Psoas muscle (tissue), 8 donors: ENCODE data around the gene HNRNPUL1. TPM values are rescaled to one million over a fixed set of nuclear protein-coding genes. Genes with fewer than 3 reads are reported as not detected.

ENCODE experiments used
- ATAC-seq, 4 donors: fragments of 200-7000 bp; cut with Tn5 transposase; one replicate each; pipeline ENCODE4 v1.9.1; 2020; ENCODE audit warnings: moderate library complexity in 3 of 4, mild to moderate bottlenecking in 2 of 4
- DNase-seq, 2 donors: peaks; one replicate each; pipeline ENCODE4 v3.0.0-alpha.2; 2020
- H3K27ac ChIP-seq: fragments of 200-600 bp; one replicate; pipeline ENCODE4 v1.8.0; 2022
- H3K27me3 ChIP-seq, 3 donors: fragments of 200-600 bp in 1 of 3; one replicate each; pipeline versions ENCODE4 v1.6.1 to v1.8.0; 2013 to 2022; ENCODE audit warnings: low read length in 2 of 3, mild to moderate bottlenecking in 2 of 3, moderate library complexity in 1 of 3; ENCODE audit not compliant: insufficient read depth in 3 of 3
- H3K36me3 ChIP-seq, 2 donors: fragments of 200-600 bp in 1 of 2; one replicate each; pipeline versions ENCODE4 v1.6.1 to v1.8.0; 2013 to 2022; ENCODE audit warnings: low read depth in 1 of 2, mild to moderate bottlenecking in 1 of 2, moderate library complexity in 1 of 2; ENCODE audit not compliant: insufficient read depth in 1 of 2
- H3K4me1 ChIP-seq: fragments of 200-600 bp; one replicate; pipeline ENCODE4 v1.8.0; 2022
- H3K4me3 ChIP-seq: fragments of 200-600 bp; one replicate; pipeline ENCODE4 v1.8.0; 2022; ENCODE audit warnings: mild to moderate bottlenecking
- H3K9me3 ChIP-seq: fragments of 200-600 bp; one replicate; pipeline ENCODE4 v1.8.0; 2022
- CTCF ChIP-seq: fragments of 200-600 bp; IDR thresholded peaks from one replicate; pipeline ENCODE4 v1.8.0; 2022; ENCODE audit warnings: antibody characterized with exemption
- WGBS, 3 donors: extraction: QIAGEN DNeasy Blood & Tissue Kit; methylation state at CpG; one replicate each; pipeline versions ENCODE4 v1.1.6 to v1.1.7; 2013; 5-methylcytosine and 5-hydroxymethylcytosine counted together
- intact Hi-C, 2 donors: fragments of 100-400 bp; cut with DNase I; formaldehyde crosslinking; loops; one replicate each; pipeline versions ENCODE4 v1.11.0 to v1.14.2; 2022
- polyA plus RNA-seq, 3 donors: library from polyadenylated mRNA; stranded (reverse); fragments of 200-250 nt; gene quantifications; one replicate each; pipeline ENCODE4 v1.2.3, GENCODE V29; 2013
- total RNA-seq, 4 donors: library from RNA; stranded (reverse); fragmentation: NEBNext Ultra II Directional in 2 of 4; extraction: Animal tissue kit (Norgen Biotek cat#: 25700) in 2 of 4; gene quantifications; one replicate each; pipeline versions ENCODE4 v1.2.1 to v1.2.4, GENCODE V29; 2021 to 2023
- donor health status: healthy with polysubstance abuse.
- donor health status: DM: no; HTN: no; CAD: no; lungs with moderate emphysema.
- donor health status: Bipolar disorder and iron deficiency.
- donor health status: healthy.
- donor health status: DM: yes; HTN: yes; CAD: no.
- donor health status: DM: no; HTN: no; CAD: no.
- donor health status: DM: no; HTN: no; CAD: no.
- donor health status: DM: yes; HTN: yes; CAD: no.

HNRNPUL1 gene
- total and polyA plus RNA-seq, 7 donors = 54.3 to 129 (median 82.3) TPM

- Histone ChIP-seq H3K9me3 (no peaks in the 10 kb centered on the region), H3K4me1 (peaks cover 15% of the 10 kb centered on the region), H3K4me3 (no peak overlapping the region), H3K36me3 (peaks cover 3 to 74% of the 10 kb centered on the region in 2 donors), H3K27ac (no peak overlapping the region), H3K27me3 (no peaks in the 10 kb centered on the region)
- ATAC-seq (no peak), DNase-seq (no peak)
- intact Hi-C loops = loop anchor here in 1 of 2 donors (5.0 kb wide), 1 partner anchor 33 kb away; the partner anchor contains the start of gene TGFB1
- 79 to 84% (median 82%) methylated on average over 19 of the region's 19 CpGs for WGBS, 3 donors
- TF ChIP-seq CTCF = no peak
Measured at GRCh38 chr19:41318696-41319499, 54.7 kb downstream of the HNRNPUL1 start.

DNA sequence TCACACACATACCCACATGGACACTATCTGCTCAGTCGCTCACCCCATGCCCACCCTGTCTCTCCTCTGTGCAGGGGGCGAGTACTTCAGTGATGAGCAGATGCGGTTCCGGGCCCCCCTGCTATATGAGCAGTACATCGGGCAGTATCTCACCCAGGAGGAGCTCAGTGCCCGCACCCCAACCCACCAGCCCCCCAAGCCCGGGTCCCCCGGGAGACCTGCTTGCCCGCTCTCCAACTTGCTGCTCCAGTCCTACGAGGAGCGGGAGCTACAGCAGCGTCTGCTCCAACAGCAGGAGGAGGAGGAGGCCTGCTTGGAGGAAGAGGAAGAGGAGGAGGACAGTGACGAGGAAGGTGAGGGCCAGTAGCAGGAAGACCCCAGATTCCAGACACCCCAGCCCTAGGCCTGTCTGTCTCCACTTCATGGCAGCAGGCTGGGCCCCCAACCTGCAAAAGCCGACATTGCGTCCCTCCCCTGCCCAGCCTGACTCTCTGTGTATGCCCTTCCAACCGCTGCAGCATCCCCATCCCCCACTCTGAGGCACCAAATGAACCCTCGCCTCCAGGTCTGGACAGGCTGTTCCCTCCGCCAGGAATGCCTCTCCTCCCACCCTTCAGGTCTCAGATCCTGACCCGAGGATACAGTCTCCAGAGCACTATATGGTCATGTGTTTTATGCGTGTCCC is 55.5 kb downstream of the HNRNPUL1 start:
- no peak for TF ChIP-seq CTCF
- 75 to 83% (median 81%) methylated on average over 19 to 20 of the region's 20 CpGs for WGBS, 3 donors
- Histone ChIP-seq H3K4me3 (no peak overlapping the region), H3K27me3 (no peaks in the 10 kb centered on the region), H3K9me3 (no peaks in the 10 kb centered on the region), H3K36me3 (peaks cover 3 to 70% of the 10 kb centered on the region in 2 donors), H3K4me1 (peaks cover 19% of the 10 kb centered on the region), H3K27ac (no peak overlapping the region)
- intact Hi-C loops = loop anchor here in 1 of 2 donors (5.0 kb wide), 2 partner anchors 33 to 108 kb away; partner anchors contain the start of genes B3GNT8 and TGFB1
- DNase-seq (peak in 1 of 2 donors; percentile 43), ATAC-seq (no peak)

GRCh38 chr19:41320185-41320518 is 56.0 kb downstream of the HNRNPUL1 start:
- H3K27me3 ChIP-seq = no peaks in the 10 kb centered on the region
- peaks cover 24% of the 10 kb centered on the region for H3K4me1 ChIP-seq
- WGBS, 3 donors = 80 to 86% (median 84%) methylated on average over 11 of the region's 11 CpGs
- H3K27ac ChIP-seq = no peak overlapping the region
- no peak for ATAC-seq
- peak in 1 of 2 donors; percentile 49 for DNase-seq
- peaks cover 3 to 70% of the 10 kb centered on the region in 2 donors for H3K36me3 ChIP-seq
- H3K9me3 ChIP-seq = no peaks in the 10 kb centered on the region
- no peak for TF ChIP-seq CTCF
- H3K4me3 ChIP-seq = no peak overlapping the region
- intact Hi-C loops = loop anchor here in 1 of 2 donors (5.0 kb wide), 1 partner anchor 107 kb away; the partner anchor contains the start of gene B3GNT8

DNA sequence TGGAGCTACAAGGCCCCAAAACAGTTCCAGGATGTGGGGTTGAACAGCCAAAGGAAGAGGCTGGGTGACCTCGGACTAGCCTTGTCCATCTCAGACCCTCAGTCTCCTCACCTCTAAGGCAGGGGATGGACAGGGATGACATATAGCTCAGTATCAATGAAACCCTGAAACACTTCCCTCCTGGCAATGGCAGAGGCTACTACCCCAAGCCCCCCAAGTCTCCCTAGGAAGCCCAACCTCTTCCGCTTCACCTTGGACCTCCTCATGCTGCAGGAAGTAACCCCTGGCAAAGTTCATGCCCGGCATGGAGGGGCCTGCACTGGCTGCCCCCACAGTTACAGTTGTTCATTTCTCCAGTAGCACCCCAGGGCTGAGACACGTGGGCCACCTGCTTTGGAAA is 56.4 kb downstream of the HNRNPUL1 start:
- Histone ChIP-seq H3K4me3 (no peak overlapping the region), H3K36me3 (peaks cover 3 to 68% of the 10 kb centered on the region in 2 donors), H3K27ac (no peak overlapping the region), H3K27me3 (no peaks in the 10 kb centered on the region), H3K4me1 (peaks cover 28% of the 10 kb centered on the region), H3K9me3 (no peaks in the 10 kb centered on the region)
- 77 to 88% (median 84%) methylated on average over 4 of the region's 4 CpGs for WGBS, 3 donors
- ATAC-seq (no peak), DNase-seq (no peak)
- TF ChIP-seq CTCF = no peak
- intact Hi-C loops = loop anchor here in 1 of 2 donors (5.0 kb wide), 1 partner anchor 107 kb away; the partner anchor contains the start of gene B3GNT8
